Stimulated activated effector memory CD8-positive, alpha-beta T cell treated with anti-CD3 and anti-CD28 coated beads, Interleukin-12 subunit alpha, Interleukin-12 subunit beta, amount 100 ng/mL, for 72 hours (primary cell): ENCODE data around the gene GNAT2.

Source experiments
- ATAC-seq: fragments of 150-1000 bp; cut with Tn5 transposase; 2 replicates; pipeline ENCODE4 v1.10.0; 2021
- DNase-seq, 2 donors: peaks; one replicate each; pipeline ENCODE4 v3.0.0; 2021 to 2022; ENCODE audit warnings: low spot score in 2 of 2
- H3K27ac Mint-ChIP-seq: one replicate; pipeline ENCODE4 v1.8.0; 2022; ENCODE audit warnings: mild to moderate bottlenecking, mixed read lengths
- H3K36me3 Mint-ChIP-seq: one replicate; pipeline ENCODE4 v1.8.0; 2022; ENCODE audit warnings: mild to moderate bottlenecking, mixed read lengths
- H3K4me1 Mint-ChIP-seq: one replicate; pipeline ENCODE4 v1.8.0; 2022; ENCODE audit warnings: mixed read lengths
- H3K4me3 Mint-ChIP-seq: one replicate; pipeline ENCODE4 v1.8.0; 2022; ENCODE audit warnings: mild to moderate bottlenecking, mixed read lengths
- H3K9me3 Mint-ChIP-seq: one replicate; pipeline ENCODE4 v1.8.0; 2022; ENCODE audit warnings: mixed read lengths

Gene GNAT2

GRCh38 chr1:109625176-109625575 lies 5.8 kb upstream of the GNAT2 start:
- H3K4me3 Mint-ChIP-seq = no peak overlapping the region
- H3K4me1 Mint-ChIP-seq = peaks cover 58% of the 10 kb centered on the region
- H3K36me3 Mint-ChIP-seq = peaks cover 59% of the 10 kb centered on the region

DNA sequence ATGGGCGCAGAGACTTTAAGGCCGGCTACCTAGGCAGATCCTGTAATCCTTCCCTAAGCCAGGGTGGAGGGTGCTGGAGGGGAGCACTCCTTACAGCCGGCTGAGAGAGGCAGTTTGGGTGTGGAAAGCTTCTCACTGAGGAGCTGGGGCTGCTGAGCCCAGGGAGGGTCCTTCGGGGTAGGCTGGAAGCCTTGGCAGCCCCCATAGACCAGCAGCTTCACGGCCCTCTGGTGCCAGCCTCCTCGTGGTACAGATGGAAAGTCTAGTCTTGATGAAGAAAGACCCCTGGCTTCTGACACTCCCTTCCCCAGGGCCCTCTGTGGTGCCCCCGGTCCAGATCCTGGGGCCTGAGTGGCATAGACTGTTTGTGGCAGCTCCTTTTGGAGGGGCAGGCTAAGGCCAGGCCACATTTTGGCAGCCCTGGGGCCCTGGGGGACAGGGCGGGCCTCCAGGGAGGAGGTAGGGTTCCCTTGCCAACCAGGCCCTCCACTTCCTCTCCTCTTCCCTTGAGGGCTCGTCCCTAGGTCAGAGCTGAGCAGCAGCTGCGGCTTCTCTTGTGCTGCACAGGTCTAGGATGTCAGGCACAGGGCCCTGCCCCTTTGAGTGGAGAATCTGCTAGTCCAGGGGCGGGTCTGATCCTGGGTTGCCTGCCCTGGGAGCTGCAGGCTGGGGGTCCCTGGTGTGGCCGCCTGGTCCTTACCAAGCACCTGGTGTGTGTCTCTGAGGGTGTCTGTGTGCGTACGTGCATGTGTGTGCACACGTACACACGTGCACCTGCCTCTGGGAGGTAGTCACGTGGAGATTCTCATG lies 5.0 kb upstream of the GNAT2 start:
- Mint-ChIP-seq H3K36me3 (peaks cover 59% of the 10 kb centered on the region), H3K27ac (peak overlapping the region; percentile 98), H3K4me3 (peak overlapping the region; percentile 99), H3K4me1 (peaks cover 65% of the 10 kb centered on the region), H3K9me3 (no peaks in the 10 kb centered on the region)
- ATAC-seq = no peak
- DNase-seq = peak in 1 of 2 donors; percentile 49

More at GRCh38 chr1:109625176-109625575, 5.8 kb upstream of the GNAT2 start:
- H3K9me3 Mint-ChIP-seq = no peaks in the 10 kb centered on the region
- DNase-seq (peak in 1 of 2 donors; percentile 47), ATAC-seq (no peak)
- peak overlapping the region; percentile 84 for H3K27ac Mint-ChIP-seq

DNA sequence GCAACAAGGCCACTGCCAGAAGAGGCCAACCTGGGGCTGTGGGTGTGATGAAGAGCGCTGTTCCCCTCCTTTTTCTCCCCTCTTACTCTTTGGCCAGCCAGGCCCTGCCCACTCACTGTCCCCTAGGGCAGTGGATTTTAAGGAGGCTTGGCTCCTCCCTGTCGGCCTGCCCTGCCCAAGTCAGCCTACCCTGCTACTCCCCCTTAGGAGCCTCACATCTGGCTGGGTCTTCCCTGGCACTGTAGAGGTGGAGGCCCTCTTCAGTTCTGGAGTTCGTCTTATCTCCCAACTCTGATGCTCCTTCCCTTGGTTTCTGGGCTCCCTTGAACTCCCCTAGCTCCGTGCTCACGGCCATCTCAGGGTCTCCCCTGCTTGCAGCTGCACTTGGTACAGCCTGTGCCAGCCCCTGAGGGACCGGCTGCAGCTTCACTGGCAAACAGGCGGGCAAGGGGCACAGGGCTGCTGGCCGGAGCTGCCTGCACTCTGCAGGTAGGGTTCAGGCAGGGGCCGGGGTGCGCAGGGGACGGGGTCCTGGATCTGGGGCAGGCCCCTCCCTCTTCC lies 4.3 kb upstream of the GNAT2 start:
- peak overlapping the region; percentile 98 for H3K27ac Mint-ChIP-seq
- peak overlapping the region; percentile 99 for H3K4me3 Mint-ChIP-seq
- H3K4me1 Mint-ChIP-seq = peaks cover 73% of the 10 kb centered on the region
- DNase-seq (no peak), ATAC-seq (no peak)
- peaks cover 54% of the 10 kb centered on the region for H3K36me3 Mint-ChIP-seq
- no peaks in the 10 kb centered on the region for H3K9me3 Mint-ChIP-seq

DNA sequence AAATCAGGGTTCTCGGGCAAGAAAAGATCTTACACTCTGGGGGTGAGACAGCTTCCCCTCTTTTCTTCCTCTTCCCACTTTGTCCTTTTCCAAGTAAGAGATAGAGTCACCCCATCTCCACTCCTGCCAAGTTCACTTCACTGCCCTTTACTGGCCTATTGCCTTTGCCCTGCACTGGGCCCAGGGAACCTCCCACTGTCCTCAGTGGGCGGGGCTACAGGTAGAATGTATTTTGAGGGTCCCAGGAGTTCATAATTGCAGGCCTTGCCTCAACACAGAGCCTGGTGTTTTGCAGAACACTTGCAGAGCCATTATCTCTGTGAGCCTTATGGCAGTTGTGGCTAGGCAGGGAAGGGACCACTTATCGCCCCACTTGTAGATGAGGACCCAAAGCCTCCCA lies 3.5 kb upstream of the GNAT2 start:
- Mint-ChIP-seq H3K4me1 (peaks cover 70% of the 10 kb centered on the region), H3K4me3 (peak overlapping the region; percentile 99), H3K36me3 (peaks cover 46% of the 10 kb centered on the region), H3K9me3 (no peaks in the 10 kb centered on the region), H3K27ac (peak overlapping the region; percentile 98)
- ATAC-seq = no peak
- no peak for DNase-seq

- DNase-seq (peak in 1 of 2 donors; percentile 48), ATAC-seq (no peak)
- peak overlapping the region; percentile 99 for H3K4me3 Mint-ChIP-seq
- H3K9me3 Mint-ChIP-seq = no peaks in the 10 kb centered on the region
- peak overlapping the region; percentile 98 for H3K27ac Mint-ChIP-seq
- H3K4me1 Mint-ChIP-seq = peaks cover 72% of the 10 kb centered on the region
- H3K36me3 Mint-ChIP-seq = peaks cover 40% of the 10 kb centered on the region
Observed at GRCh38 chr1:109622137-109622892, 2.9 kb upstream of the GNAT2 start.

- Mint-ChIP-seq H3K4me1 (peaks cover 79% of the 10 kb centered on the region), H3K36me3 (peaks cover 36% of the 10 kb centered on the region), H3K9me3 (no peaks in the 10 kb centered on the region), H3K4me3 (peak overlapping the region; percentile 99), H3K27ac (peak overlapping the region; percentile 98)
- DNase-seq = peak in 1 of 2 donors; percentile 59
- peak; percentile 39 for ATAC-seq
Observed at GRCh38 chr1:109621379-109622136, 2.1 kb upstream of the GNAT2 start.

GRCh38 chr1:109620841-109621286 lies 1.4 kb upstream of the GNAT2 start:
- peaks cover 29% of the 10 kb centered on the region for H3K36me3 Mint-ChIP-seq
- peak overlapping the region; percentile 99 for H3K4me3 Mint-ChIP-seq
- peaks cover 83% of the 10 kb centered on the region for H3K4me1 Mint-ChIP-seq
- no peaks in the 10 kb centered on the region for H3K9me3 Mint-ChIP-seq
- H3K27ac Mint-ChIP-seq = peak overlapping the region; percentile 98
- DNase-seq (peak; percentile 87 to 96), ATAC-seq (peak; percentile 88)

- Mint-ChIP-seq H3K27ac (peak overlapping the region; percentile 98), H3K36me3 (peaks cover 27% of the 10 kb centered on the region), H3K9me3 (no peaks in the 10 kb centered on the region), H3K4me1 (peaks cover 82% of the 10 kb centered on the region), H3K4me3 (peak overlapping the region; percentile 99)
- ATAC-seq (no peak), DNase-seq (no peak)
Observed at GRCh38 chr1:109620401-109620791, 980 bp upstream of the GNAT2 start.

- H3K4me3 Mint-ChIP-seq = peak overlapping the region; percentile 99
- H3K36me3 Mint-ChIP-seq = peaks cover 27% of the 10 kb centered on the region
- H3K9me3 Mint-ChIP-seq = no peaks in the 10 kb centered on the region
- H3K27ac Mint-ChIP-seq = peak overlapping the region; percentile 98
- ATAC-seq = no peak
- H3K4me1 Mint-ChIP-seq = peaks cover 72% of the 10 kb centered on the region
- no peak for DNase-seq
Observed at GRCh38 chr1:109618661-109619575, 498 bp downstream of the GNAT2 start.

DNA sequence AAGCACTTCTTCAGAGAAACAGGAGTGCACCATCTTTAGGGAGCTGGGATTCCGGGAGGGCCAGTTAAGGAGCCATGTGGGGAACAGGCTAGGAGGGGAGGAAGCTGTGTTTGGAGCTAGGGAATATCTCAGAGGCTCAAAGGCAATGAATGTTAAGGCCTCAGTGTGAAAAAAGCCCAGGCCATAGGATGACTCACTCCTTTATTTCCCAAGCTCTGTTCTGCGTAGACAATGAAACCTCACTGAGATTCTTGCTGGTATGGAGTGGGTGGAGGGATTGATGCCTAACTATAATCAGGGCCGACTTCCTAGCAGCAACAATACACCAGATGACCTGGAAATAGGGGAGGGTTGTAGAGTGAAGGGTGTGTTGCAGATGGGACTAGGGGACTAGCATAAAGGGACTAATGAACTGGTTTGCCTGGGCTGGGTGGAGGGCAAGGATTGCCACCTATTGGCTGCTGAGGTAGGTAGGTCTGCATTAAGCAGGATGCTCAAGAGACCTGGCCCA lies 2.1 kb downstream of the GNAT2 start:
- Mint-ChIP-seq H3K27ac (peak overlapping the region; percentile 55), H3K4me3 (no peak overlapping the region), H3K9me3 (no peaks in the 10 kb centered on the region), H3K36me3 (peaks cover 27% of the 10 kb centered on the region), H3K4me1 (peaks cover 57% of the 10 kb centered on the region)
- ATAC-seq (peak; percentile 4), DNase-seq (no peak)

- no peak for DNase-seq
- H3K4me1 Mint-ChIP-seq = peaks cover 47% of the 10 kb centered on the region
- peaks cover 20% of the 10 kb centered on the region for H3K36me3 Mint-ChIP-seq
- no peak overlapping the region for H3K4me3 Mint-ChIP-seq
- ATAC-seq = no peak
- H3K27ac Mint-ChIP-seq = peak overlapping the region; percentile 55
- no peaks in the 10 kb centered on the region for H3K9me3 Mint-ChIP-seq
Observed at GRCh38 chr1:109616391-109616790, 3.0 kb downstream of the GNAT2 start.

- H3K9me3 Mint-ChIP-seq = no peaks in the 10 kb centered on the region
- H3K27ac Mint-ChIP-seq = peak overlapping the region; percentile 55
- no peak for ATAC-seq
- H3K4me3 Mint-ChIP-seq = no peak overlapping the region
- DNase-seq = no peak
- H3K4me1 Mint-ChIP-seq = peaks cover 44% of the 10 kb centered on the region
- peaks cover 17% of the 10 kb centered on the region for H3K36me3 Mint-ChIP-seq
Observed at GRCh38 chr1:109615879-109616278, 3.5 kb downstream of the GNAT2 start.

GRCh38 chr1:109613361-109614147 lies 5.9 kb downstream of the GNAT2 start:
- no peak overlapping the region for H3K4me3 Mint-ChIP-seq
- no peaks in the 10 kb centered on the region for H3K9me3 Mint-ChIP-seq
- peaks cover 25% of the 10 kb centered on the region for H3K4me1 Mint-ChIP-seq
- ATAC-seq (no peak), DNase-seq (no peak)
- H3K27ac Mint-ChIP-seq = no peak overlapping the region
- H3K36me3 Mint-ChIP-seq = no peaks in the 10 kb centered on the region
